NK-92 treated with Interleukin-12 subunit alpha and Interleukin-12 subunit beta, amount 100 ng/mL, for 24 hours (cell line): ENCODE results near the gene TMEM8B.
"Not testable (repeated sequence)": the region's sequence is repeated elsewhere in the genome, so short reads cannot be mapped to it uniquely, and the experiment has no call there.

Experiments
- DNase-seq: peaks from one replicate; lab custom pipeline; 2025; lab: John Stamatoyannopoulos, UW

The TMEM8B gene

GRCh38 chr9:35906923-35907699 is 78.1 kb downstream of the TMEM8B start:
- DNase-seq, result no peak

GRCh38 chr9:35907711-35908503 is 78.9 kb downstream of the TMEM8B start:
- DNase-seq, result no peak

- no peak for DNase-seq
Measured at GRCh38 chr9:35908504-35909125, 79.6 kb downstream of the TMEM8B start.

GRCh38 chr9:35909274-35909673 is 80.2 kb downstream of the TMEM8B start, which contains the start of gene SPAAR:
Gene SPAAR (plus strand): TSS chr9:35909490. CDS start chr9:35910464, 974 bp downstream.
- no peak for DNase-seq

GRCh38 chr9:35909687-35910612 is 80.9 kb downstream of the TMEM8B start:
- no peak for DNase-seq

- no peak for DNase-seq
Measured at GRCh38 chr9:35910613-35911359, 81.8 kb downstream of the TMEM8B start.

GRCh38 chr9:35911690-35912089 is 82.7 kb downstream of the TMEM8B start:
- no peak for DNase-seq

- no peak for DNase-seq
Measured at GRCh38 chr9:35912791-35913400, 83.9 kb downstream of the TMEM8B start.

- not testable (repeated sequence) for DNase-seq
Measured at GRCh38 chr9:35913429-35913828, 84.4 kb downstream of the TMEM8B start.

- DNase-seq, result no peak
Measured at GRCh38 chr9:35914301-35914807, 85.3 kb downstream of the TMEM8B start.
